Adipocyte (in vitro differentiated cells): ENCODE results near the gene LTBP3.

ENCODE experiments used
- DNase-seq: peaks from one replicate; pipeline ENCODE4 v3.0.0-alpha.2; 2015; ENCODE audit warnings: low read depth
- H3K27me3 ChIP-seq: replicated peaks from 2 replicates; pipeline ENCODE4 v1.7.0; 2013; ENCODE audit warnings: mild to moderate bottlenecking, low read length, moderate library complexity; ENCODE audit not compliant: control insufficient read depth, insufficient read depth
- H3K36me3 ChIP-seq: 2 replicates; pipeline ENCODE4 v1.7.0; 2013; ENCODE audit warnings: low read length, mild to moderate bottlenecking, moderate library complexity; ENCODE audit not compliant: control insufficient read depth, insufficient read depth, severe bottlenecking
- H3K4me1 ChIP-seq: 2 replicates; pipeline ENCODE4 v1.7.0; 2013; ENCODE audit warnings: mild to moderate bottlenecking, low read length, moderate library complexity; ENCODE audit not compliant: control insufficient read depth, insufficient read depth
- H3K4me3 ChIP-seq: 2 replicates; pipeline ENCODE4 v1.7.0; 2013; ENCODE audit warnings: mild to moderate bottlenecking, low read length, moderate library complexity
- H3K9ac ChIP-seq: 2 replicates; pipeline ENCODE4 v1.7.0; 2013; ENCODE audit warnings: mild to moderate bottlenecking, low read length, moderate library complexity
- H3K9me3 ChIP-seq: 2 replicates; pipeline ENCODE4 v1.7.0; 2013; ENCODE audit warnings: mild to moderate bottlenecking, low read length, moderate library complexity; ENCODE audit not compliant: control insufficient read depth

LTBP3 gene

GRCh38 chr11:65583589-65583988, 25.4 kb upstream of the LTBP3 start:
- Histone ChIP-seq H3K4me3 (no peak overlapping the region), H3K27me3 (no peaks in the 10 kb centered on the region), H3K36me3 (peaks cover 19% of the 10 kb centered on the region), H3K9me3 (no peaks in the 10 kb centered on the region), H3K4me1 (peaks cover 19% of the 10 kb centered on the region), H3K9ac (no peak overlapping the region)
- no peak for DNase-seq

DNA sequence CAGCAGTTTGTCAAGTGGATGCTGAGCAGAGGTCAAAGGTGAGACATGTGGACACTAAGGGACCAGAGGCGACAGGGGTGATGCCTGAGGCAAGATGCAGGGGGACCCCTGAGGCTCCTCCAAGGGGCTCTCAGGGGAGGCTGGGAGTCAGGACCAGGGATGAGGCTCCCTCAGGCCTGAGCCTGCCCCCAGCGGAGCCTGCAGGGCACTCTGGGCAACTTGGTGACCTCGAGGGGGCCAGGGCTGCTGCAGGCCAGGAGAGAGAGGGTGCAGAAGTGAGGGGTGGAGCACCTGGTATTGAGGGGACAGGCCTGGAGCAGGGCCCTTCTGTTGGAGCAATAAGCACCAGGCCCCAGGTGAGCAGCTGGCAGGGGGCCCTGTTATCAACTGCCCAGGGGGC, 23.8 kb upstream of the LTBP3 start:
- peaks cover 19% of the 10 kb centered on the region for H3K36me3 ChIP-seq
- no peaks in the 10 kb centered on the region for H3K9me3 ChIP-seq
- H3K27me3 ChIP-seq: no peaks in the 10 kb centered on the region
- peaks cover 15% of the 10 kb centered on the region for H3K4me1 ChIP-seq
- H3K9ac ChIP-seq: no peak overlapping the region
- no peak for DNase-seq
- H3K4me3 ChIP-seq: no peak overlapping the region

GRCh38 chr11:65580756-65581155, 22.6 kb upstream of the LTBP3 start:
- no peak overlapping the region for H3K4me3 ChIP-seq
- peaks cover 19% of the 10 kb centered on the region for H3K36me3 ChIP-seq
- no peak overlapping the region for H3K9ac ChIP-seq
- H3K27me3 ChIP-seq: no peaks in the 10 kb centered on the region
- DNase-seq: no peak
- no peaks in the 10 kb centered on the region for H3K9me3 ChIP-seq
- peaks cover 20% of the 10 kb centered on the region for H3K4me1 ChIP-seq

GRCh38 chr11:65580031-65580692, 22.0 kb upstream of the LTBP3 start:
- H3K4me1 ChIP-seq: peaks cover 25% of the 10 kb centered on the region
- H3K9me3 ChIP-seq: no peaks in the 10 kb centered on the region
- peaks cover 19% of the 10 kb centered on the region for H3K36me3 ChIP-seq
- H3K27me3 ChIP-seq: no peaks in the 10 kb centered on the region
- H3K9ac ChIP-seq: no peak overlapping the region
- H3K4me3 ChIP-seq: no peak overlapping the region
- no peak for DNase-seq

GRCh38 chr11:65579291-65579690, 21.1 kb upstream of the LTBP3 start:
- Histone ChIP-seq H3K4me3 (no peak overlapping the region), H3K9ac (no peak overlapping the region), H3K36me3 (peaks cover 18% of the 10 kb centered on the region), H3K27me3 (no peaks in the 10 kb centered on the region), H3K4me1 (peaks cover 32% of the 10 kb centered on the region), H3K9me3 (no peaks in the 10 kb centered on the region)
- DNase-seq: peak; percentile 42

DNA sequence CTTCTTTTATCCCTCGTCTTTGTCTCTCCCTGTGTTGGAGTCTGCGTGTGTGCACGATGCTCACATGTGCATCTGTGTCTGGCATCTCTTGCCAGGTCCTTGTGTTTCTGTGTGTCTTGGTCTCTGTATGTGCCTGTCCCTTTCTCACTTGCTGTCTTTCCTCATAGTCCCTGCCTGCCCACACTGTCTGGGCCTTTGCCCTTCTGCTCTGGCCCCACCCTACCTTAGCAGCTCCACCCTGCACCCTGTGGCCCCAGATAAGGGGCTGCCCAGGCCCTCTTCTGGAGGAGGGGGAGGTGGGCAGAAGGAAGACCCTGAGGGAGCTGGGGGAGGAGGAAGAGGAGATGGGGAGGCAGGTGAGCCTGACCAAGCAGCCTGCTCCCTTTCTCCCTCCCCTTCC, 20.5 kb upstream of the LTBP3 start:
- no peaks in the 10 kb centered on the region for H3K9me3 ChIP-seq
- H3K9ac ChIP-seq: peak overlapping the region; percentile 83
- DNase-seq: no peak
- peaks cover 35% of the 10 kb centered on the region for H3K4me1 ChIP-seq
- H3K27me3 ChIP-seq: no peaks in the 10 kb centered on the region
- H3K36me3 ChIP-seq: peaks cover 13% of the 10 kb centered on the region
- H3K4me3 ChIP-seq: no peak overlapping the region

DNA sequence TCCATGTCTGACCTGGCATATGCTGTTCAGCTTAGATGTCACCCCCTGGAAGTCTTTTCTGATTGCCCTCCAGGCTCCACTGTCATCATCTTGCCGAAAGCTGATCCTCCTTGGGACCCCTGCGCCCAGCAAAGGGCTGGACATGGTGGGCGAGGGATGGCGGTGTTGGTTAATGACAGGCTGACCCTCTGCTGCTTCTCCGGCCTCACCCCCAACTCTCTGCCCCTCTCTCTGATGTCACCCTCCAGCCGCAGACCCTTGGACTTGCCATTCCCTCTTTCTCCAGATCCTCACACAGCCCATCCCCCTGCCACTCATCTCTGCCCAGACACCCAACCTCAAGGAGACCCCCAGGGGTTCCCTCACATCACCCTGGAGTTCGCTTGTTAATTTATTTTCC, 20.0 kb upstream of the LTBP3 start:
- DNase-seq: no peak
- no peaks in the 10 kb centered on the region for H3K27me3 ChIP-seq
- H3K9ac ChIP-seq: peak overlapping the region; percentile 83
- H3K4me3 ChIP-seq: no peak overlapping the region
- peaks cover 40% of the 10 kb centered on the region for H3K4me1 ChIP-seq
- H3K9me3 ChIP-seq: no peaks in the 10 kb centered on the region
- peaks cover 13% of the 10 kb centered on the region for H3K36me3 ChIP-seq

GRCh38 chr11:65577756-65578109, 19.6 kb upstream of the LTBP3 start:
- Histone ChIP-seq H3K4me1 (peaks cover 40% of the 10 kb centered on the region), H3K9ac (peak overlapping the region; percentile 83), H3K36me3 (peaks cover 13% of the 10 kb centered on the region), H3K9me3 (no peaks in the 10 kb centered on the region), H3K4me3 (peak overlapping the region; percentile 83), H3K27me3 (no peaks in the 10 kb centered on the region)
- DNase-seq: no peak

DNA sequence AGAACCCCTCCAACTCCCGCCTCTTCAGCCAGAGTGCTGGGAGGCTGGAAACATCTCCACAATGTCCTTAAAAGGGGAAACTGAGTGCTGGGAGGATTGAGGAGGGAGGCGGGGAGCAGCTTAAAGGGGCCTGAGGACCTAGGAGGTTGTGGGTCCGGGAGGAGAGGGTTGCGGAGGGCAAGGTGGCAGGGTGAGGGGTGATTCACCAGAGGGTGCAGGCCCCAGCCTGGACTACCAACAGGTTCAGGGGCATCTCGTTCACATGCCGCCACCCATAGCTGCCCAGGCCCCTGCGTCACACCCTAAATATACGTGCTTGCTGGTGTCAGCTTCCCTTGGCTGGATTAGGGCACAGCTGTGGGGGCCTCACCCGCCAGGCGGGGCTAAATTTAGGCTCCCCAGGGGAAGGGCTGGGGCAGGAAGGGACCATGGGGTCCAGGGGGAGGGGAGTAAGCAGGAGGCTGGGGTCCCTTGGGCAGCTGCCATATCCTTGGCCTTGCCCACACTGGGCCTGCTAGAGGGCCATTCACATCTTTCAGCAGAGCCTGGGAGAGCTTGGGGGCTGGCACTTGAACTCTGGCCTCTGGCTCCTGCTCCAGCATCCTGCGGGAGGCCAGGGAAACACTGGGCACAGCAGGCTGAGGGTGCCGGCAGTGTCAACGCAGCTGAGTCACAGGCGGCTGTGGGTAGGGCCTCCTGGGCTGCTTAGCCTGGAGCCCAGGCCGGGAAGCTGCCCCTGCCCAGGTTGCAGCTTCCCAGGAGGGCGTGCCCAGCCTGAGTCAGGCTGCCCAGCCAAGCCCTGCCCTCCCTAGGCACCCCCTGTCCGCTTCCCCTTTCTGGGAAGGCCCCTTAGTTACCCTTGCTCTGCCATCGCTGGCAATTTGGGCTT, 19.0 kb upstream of the LTBP3 start:
- Histone ChIP-seq H3K9ac (peak overlapping the region; percentile 83), H3K9me3 (no peaks in the 10 kb centered on the region), H3K36me3 (peaks cover 13% of the 10 kb centered on the region), H3K27me3 (no peaks in the 10 kb centered on the region), H3K4me3 (peak overlapping the region; percentile 83), H3K4me1 (peaks cover 40% of the 10 kb centered on the region)
- DNase-seq: peak; percentile 74

DNA sequence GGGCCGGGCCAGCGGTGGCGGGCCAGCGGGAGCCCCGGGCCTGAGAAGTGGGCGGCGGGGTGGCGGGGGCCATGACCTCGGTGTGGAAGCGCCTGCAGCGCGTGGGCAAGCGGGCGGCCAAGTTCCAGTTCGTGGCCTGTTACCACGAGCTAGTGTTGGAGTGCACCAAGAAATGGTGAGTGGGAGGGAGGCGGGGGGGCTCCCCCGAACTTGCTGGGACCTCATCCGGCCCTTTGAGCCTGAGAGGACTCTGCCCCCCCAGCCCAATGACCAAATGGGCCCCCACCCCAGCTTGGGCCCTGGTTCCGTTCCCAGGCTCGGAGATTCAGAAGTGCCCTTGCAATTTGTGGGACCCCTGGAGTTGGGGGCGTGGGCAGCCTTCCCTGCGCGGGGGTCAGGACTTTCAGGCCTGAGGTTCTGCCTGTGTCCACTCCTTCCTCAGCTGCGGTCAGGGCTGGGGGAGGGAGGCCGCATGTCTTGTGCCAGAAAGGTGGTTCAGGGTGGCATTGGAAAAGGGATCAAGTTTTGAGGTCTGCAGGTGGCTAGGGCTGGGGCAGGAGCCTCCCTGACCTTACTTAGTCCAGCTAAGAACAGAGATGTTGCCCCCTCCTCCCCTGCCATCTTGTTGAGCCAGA, 18.2 kb upstream of the LTBP3 start:
- Histone ChIP-seq H3K9me3 (no peaks in the 10 kb centered on the region), H3K9ac (peak overlapping the region; percentile 83), H3K27me3 (no peaks in the 10 kb centered on the region), H3K36me3 (peaks cover 11% of the 10 kb centered on the region), H3K4me1 (peaks cover 47% of the 10 kb centered on the region), H3K4me3 (peak overlapping the region; percentile 83)
- no peak for DNase-seq

GRCh38 chr11:65575568-65576231, 17.5 kb upstream of the LTBP3 start, which contains the start of gene EHBP1L1:
Gene EHBP1L1 (plus strand): TSS chr11:65576053. CDS start chr11:65576303, 250 bp downstream.
- H3K36me3 ChIP-seq: peaks cover 11% of the 10 kb centered on the region
- DNase-seq: peak; percentile 76
- peak within 1 kb of the TSS; percentile 89 for H3K9ac ChIP-seq
- H3K4me1 ChIP-seq: peaks cover 53% of the 10 kb centered on the region
- H3K9me3 ChIP-seq: no peaks in the 10 kb centered on the region
- H3K27me3 ChIP-seq: no peaks in the 10 kb centered on the region
- H3K4me3 ChIP-seq: peak within 1 kb of the TSS; percentile 83
